GM12891 (cell line): Measurements from ENCODE around the gene CHST8.

Experiments used
- POLR2A ChIP-seq: IDR thresholded peaks from 2 replicates; pipeline ENCODE4 v1.6.1; 2011; ENCODE audit warnings: low read depth, low read length, control low read depth
- POLR2AphosphoS5 ChIP-seq: IDR thresholded peaks from 2 replicates; pipeline ENCODE4 v1.6.1; 2011; ENCODE audit warnings: low read depth, low read length, control low read depth

DNA sequence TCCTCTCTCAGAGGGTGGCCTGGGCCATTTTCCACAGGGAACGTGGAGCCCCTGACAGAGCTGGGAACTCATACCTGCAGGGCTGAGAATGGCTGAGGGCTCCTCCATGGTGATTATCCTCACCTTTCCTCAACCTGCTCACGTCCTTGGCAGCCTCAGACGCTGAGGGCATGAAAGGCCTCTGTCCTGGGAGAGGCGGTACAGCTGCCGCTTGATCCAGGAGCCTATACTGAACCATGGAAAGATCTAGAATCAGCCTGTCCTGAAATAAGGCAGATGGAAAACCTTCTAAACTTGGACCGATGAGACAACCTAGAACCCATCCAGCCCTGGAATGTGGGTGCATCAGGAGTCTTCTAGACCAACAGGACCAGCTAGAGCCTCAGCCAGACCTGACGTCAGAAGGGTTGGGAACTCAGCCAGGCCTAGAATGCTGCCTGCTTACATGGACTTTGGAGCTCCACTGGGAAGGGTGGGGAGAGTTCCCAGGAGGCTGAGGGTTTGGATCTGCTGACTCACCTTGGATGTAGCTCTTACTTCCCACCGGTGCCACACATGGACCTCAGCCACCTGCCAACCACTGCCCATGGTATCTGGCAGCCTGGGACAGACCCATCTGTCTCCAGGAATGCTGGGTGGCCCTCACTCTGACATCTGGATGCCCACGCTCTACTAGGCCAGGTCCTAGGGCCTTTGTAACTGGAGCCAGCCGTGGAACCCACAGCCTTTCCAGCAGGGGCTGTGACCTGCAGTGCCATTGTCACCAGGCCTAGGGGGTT is 182.5 kb downstream of the CHST8 start:
- TF ChIP-seq POLR2AphosphoS5 (no peak), POLR2A (no peak)
